GM08714 (cell line): ENCODE measurements around the gene SCYL1.

Source experiments
- H3K4me3 ChIP-seq: fragments of 200-500 bp; sonication (Bioruptor generic); 2 replicates; pipeline ENCODE4 v1.5.1; 2014; ENCODE audit warnings: mild to moderate bottlenecking, low read length, inconsistent platforms
- ZNF274 ChIP-seq: IDR thresholded peaks from 2 replicates; pipeline ENCODE4 v1.6.1; 2012; ENCODE audit warnings: mild to moderate bottlenecking, low read depth, low read length

SCYL1 gene

DNA sequence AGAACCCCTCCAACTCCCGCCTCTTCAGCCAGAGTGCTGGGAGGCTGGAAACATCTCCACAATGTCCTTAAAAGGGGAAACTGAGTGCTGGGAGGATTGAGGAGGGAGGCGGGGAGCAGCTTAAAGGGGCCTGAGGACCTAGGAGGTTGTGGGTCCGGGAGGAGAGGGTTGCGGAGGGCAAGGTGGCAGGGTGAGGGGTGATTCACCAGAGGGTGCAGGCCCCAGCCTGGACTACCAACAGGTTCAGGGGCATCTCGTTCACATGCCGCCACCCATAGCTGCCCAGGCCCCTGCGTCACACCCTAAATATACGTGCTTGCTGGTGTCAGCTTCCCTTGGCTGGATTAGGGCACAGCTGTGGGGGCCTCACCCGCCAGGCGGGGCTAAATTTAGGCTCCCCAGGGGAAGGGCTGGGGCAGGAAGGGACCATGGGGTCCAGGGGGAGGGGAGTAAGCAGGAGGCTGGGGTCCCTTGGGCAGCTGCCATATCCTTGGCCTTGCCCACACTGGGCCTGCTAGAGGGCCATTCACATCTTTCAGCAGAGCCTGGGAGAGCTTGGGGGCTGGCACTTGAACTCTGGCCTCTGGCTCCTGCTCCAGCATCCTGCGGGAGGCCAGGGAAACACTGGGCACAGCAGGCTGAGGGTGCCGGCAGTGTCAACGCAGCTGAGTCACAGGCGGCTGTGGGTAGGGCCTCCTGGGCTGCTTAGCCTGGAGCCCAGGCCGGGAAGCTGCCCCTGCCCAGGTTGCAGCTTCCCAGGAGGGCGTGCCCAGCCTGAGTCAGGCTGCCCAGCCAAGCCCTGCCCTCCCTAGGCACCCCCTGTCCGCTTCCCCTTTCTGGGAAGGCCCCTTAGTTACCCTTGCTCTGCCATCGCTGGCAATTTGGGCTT, 52.2 kb downstream of the SCYL1 start:
- TF ChIP-seq ZNF274: no peak
- peak overlapping the region; percentile 73 for H3K4me3 ChIP-seq

GRCh38 chr11:65577756-65578109, 52.9 kb downstream of the SCYL1 start:
- peak overlapping the region; percentile 73; the same call in 1 of the 2 replicates for H3K4me3 ChIP-seq
- no peak for TF ChIP-seq ZNF274

DNA sequence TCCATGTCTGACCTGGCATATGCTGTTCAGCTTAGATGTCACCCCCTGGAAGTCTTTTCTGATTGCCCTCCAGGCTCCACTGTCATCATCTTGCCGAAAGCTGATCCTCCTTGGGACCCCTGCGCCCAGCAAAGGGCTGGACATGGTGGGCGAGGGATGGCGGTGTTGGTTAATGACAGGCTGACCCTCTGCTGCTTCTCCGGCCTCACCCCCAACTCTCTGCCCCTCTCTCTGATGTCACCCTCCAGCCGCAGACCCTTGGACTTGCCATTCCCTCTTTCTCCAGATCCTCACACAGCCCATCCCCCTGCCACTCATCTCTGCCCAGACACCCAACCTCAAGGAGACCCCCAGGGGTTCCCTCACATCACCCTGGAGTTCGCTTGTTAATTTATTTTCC, 53.3 kb downstream of the SCYL1 start:
- H3K4me3 ChIP-seq: no peak overlapping the region; the same call in 1 of the 2 replicates
- no peak for TF ChIP-seq ZNF274

DNA sequence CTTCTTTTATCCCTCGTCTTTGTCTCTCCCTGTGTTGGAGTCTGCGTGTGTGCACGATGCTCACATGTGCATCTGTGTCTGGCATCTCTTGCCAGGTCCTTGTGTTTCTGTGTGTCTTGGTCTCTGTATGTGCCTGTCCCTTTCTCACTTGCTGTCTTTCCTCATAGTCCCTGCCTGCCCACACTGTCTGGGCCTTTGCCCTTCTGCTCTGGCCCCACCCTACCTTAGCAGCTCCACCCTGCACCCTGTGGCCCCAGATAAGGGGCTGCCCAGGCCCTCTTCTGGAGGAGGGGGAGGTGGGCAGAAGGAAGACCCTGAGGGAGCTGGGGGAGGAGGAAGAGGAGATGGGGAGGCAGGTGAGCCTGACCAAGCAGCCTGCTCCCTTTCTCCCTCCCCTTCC, 53.8 kb downstream of the SCYL1 start:
- H3K4me3 ChIP-seq: no peak overlapping the region

GRCh38 chr11:65579291-65579690, 54.4 kb downstream of the SCYL1 start:
- H3K4me3 ChIP-seq: no peak overlapping the region

More for the DNA sequence above, 53.8 kb downstream of the SCYL1 start:
- TF ChIP-seq ZNF274: no peak

DNA sequence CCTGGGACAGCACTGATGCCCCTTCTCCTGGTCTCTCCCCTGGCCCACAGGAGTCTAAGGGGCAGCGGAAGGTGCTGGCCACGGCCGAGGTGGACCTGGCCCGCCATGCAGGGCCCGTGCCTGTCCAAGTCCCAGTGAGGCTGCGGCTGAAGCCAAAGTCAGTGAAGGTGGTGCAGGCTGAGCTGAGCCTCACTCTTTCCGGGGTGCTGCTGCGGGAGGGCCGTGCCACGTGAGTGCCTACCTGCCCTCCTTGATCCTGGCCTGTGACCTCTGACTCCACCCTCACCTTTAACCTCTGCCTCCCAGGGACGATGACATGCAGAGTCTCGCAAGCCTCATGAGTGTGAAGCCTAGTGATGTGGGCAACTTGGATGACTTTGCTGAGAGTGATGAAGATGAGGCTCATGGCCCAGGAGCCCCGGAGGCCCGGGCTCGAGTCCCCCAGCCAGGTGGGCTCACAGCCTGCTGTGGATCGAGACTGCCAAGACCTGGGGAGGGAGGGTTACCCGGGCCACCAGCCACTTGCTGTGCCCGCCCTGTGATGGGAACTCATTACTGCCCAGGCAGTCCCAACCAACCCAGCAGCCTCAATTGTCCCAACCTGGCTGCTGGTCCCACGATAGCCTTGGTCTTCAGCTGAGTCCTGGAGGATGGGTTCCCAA, 55.3 kb downstream of the SCYL1 start:
- no peak for TF ChIP-seq ZNF274
- no peak overlapping the region for H3K4me3 ChIP-seq

More at GRCh38 chr11:65579291-65579690, 54.4 kb downstream of the SCYL1 start:
- TF ChIP-seq ZNF274: no peak

GRCh38 chr11:65580756-65581155, 55.9 kb downstream of the SCYL1 start:
- TF ChIP-seq ZNF274: no peak
- no peak overlapping the region for H3K4me3 ChIP-seq

DNA sequence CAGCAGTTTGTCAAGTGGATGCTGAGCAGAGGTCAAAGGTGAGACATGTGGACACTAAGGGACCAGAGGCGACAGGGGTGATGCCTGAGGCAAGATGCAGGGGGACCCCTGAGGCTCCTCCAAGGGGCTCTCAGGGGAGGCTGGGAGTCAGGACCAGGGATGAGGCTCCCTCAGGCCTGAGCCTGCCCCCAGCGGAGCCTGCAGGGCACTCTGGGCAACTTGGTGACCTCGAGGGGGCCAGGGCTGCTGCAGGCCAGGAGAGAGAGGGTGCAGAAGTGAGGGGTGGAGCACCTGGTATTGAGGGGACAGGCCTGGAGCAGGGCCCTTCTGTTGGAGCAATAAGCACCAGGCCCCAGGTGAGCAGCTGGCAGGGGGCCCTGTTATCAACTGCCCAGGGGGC, 57.0 kb downstream of the SCYL1 start:
- no peak for TF ChIP-seq ZNF274
- H3K4me3 ChIP-seq: no peak overlapping the region

GRCh38 chr11:65583589-65583988, 58.7 kb downstream of the SCYL1 start:
- no peak for TF ChIP-seq ZNF274
- H3K4me3 ChIP-seq: no peak overlapping the region

- no peak for TF ChIP-seq ZNF274
These were observed 59.2 kb downstream of the SCYL1 start for GRCh38 chr11:65584106-65584505.

DNA sequence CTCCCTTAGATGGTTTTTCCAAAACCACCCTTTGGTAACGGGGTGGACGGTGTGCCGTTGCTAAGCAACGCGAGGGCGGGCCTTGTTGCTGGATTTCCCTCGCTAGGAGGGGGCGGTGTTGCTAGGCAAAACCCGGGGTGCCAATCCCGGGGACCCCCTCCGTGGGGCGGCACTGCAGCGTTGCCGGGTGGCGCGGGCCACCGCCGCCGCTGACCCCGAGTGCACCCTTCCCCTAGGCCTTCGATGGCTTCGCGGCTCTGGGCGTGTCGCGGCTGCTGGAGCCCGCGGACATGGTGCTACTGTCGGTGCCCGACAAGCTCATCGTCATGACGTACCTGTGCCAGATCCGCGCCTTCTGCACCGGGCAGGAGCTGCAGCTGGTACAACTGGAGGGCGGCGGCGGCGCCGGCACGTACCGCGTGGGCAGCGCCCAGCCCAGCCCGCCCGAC, 59.9 kb downstream of the SCYL1 start:
- H3K4me3 ChIP-seq: no peak overlapping the region
- TF ChIP-seq ZNF274: no peak

More at GRCh38 chr11:65584106-65584505, 59.2 kb downstream of the SCYL1 start:
- no peak overlapping the region for H3K4me3 ChIP-seq

DNA sequence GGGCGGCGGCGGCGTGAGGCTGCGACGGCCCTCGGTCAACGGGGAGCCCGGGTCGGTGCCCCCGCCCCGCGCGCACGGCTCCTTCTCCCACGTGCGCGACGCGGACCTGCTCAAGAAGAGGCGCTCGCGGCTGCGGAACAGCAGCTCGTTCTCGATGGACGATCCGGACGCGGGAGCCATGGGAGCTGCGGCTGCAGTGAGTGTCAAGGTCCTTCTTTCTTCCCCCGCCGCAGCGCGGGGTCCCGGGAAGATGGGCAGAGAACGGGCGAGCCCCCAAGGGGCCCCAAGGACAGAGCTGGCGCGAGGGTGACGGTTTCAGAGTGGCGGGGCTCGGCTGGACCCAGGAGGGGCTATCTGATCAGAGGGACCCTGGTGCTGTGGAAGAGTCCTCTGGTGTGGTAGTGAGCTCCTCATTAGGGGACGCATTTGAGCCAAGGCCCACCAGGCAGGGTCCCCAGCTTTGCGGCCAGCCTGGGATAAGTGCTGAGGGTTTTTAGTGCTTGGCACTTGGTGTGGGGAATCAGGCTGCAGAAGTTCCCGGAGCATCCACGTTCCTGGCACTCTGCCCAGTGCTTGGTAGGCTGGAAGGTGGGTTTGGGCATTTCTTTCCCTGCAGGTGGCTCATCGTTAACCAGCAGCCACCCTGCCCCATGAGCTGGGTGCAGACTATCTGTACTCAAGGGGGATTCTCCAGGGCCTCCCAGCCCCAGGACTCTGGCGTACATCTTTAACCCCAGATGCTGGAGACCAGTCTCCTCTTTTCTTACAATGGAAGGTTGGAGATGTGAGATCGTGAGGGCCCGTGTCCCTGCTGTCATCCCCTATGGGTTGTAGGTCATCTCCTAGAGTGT, 60.7 kb downstream of the SCYL1 start:
- no peak for TF ChIP-seq ZNF274
- no peak overlapping the region for H3K4me3 ChIP-seq

- no peak for TF ChIP-seq ZNF274
- no peak overlapping the region for H3K4me3 ChIP-seq
These were observed 61.4 kb downstream of the SCYL1 start for GRCh38 chr11:65586247-65586630.

DNA sequence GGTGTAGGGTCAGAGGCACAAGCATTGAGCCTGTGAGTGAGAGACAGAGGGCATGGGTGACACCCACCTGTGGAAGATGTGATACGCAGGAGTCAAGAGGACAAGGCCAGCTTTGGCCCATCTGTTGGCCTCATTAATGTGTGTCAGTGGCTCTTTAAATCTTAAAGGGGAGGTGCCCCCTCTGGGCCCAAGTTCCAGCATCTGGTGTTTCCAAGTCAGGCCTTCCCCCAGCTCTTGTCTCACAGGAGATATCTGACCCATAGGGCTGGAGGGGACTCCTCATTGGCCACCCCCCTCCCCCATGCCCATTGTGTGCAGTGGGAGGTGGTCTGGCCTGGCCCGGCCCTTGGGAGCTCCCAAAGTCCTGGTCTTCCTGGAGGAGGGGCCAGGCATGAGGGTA, 61.8 kb downstream of the SCYL1 start:
- H3K4me3 ChIP-seq: no peak overlapping the region
- no peak for TF ChIP-seq ZNF274
